NCI-H187 treated with DMSO at 0.1 percent for 48 hours (cell line): Measurements from ENCODE around the gene CREB5.
"Not testable (repeated sequence)": the region's sequence is repeated elsewhere in the genome, so short reads cannot be mapped to it uniquely, and the experiment has no call there.

ENCODE experiments used
- DNase-seq: peaks from one replicate; lab custom pipeline; 2025; lab: John Stamatoyannopoulos, UW

Gene CREB5

GRCh38 chr7:28611399-28611897 lies 199.1 kb downstream of the CREB5 start:
- DNase-seq: not testable (repeated sequence)

GRCh38 chr7:28613262-28613661 lies 200.9 kb downstream of the CREB5 start:
- no peak for DNase-seq

- DNase-seq: no peak
These were observed 202.8 kb downstream of the CREB5 start for GRCh38 chr7:28615091-28615490.

DNA sequence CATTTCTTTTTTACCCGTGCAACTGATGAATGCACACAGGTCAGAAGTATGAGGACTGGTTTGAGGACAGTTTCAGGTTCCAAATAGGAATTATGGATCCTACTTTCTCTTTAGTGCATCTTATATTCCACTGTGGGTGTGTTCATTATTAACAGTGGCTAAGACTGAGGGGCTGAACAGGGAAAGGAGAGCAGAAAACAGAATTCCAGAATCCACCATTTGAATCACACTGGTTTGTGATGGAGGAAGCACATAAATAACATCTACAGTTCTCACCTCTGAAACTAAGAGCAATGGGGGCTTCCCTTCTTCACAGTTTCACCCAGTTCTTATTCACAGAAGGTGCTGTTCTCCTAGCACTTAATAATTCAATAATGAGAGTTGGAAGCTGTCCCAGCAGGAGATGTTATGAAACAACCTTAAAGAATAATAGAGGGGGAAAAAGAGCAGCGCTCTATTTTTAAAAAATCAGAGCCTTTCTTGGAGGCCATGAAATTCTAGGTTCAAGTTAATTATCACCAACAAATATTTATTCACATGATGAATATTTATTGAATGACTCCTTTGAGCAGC lies 205.1 kb downstream of the CREB5 start:
- no peak for DNase-seq

GRCh38 chr7:28618383-28618782 lies 206.1 kb downstream of the CREB5 start:
- no peak for DNase-seq

- no peak for DNase-seq
These were observed 206.9 kb downstream of the CREB5 start for GRCh38 chr7:28619256-28619655.

- no peak for DNase-seq
These were observed 209.1 kb downstream of the CREB5 start for GRCh38 chr7:28621369-28621841.

GRCh38 chr7:28623105-28623730 lies 210.9 kb downstream of the CREB5 start:
- no peak for DNase-seq

DNA sequence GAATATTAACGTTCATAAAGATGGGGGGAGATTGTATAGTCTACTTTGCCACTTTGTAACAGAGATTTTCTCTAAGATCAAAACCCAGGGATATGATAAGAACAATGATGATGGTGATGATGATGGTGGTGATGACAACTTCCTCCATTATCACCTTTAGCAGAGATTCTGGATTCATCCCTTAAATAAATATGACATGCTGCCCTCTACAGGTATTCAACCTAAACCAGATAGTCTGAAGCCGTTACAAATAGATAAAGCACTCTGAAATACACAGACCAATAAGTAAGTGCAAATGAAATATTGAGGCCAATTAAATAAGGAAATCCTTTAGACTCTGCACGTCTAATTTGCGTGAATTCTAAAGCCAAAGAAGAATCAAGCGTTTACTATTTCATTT lies 211.5 kb downstream of the CREB5 start:
- no peak for DNase-seq

DNA sequence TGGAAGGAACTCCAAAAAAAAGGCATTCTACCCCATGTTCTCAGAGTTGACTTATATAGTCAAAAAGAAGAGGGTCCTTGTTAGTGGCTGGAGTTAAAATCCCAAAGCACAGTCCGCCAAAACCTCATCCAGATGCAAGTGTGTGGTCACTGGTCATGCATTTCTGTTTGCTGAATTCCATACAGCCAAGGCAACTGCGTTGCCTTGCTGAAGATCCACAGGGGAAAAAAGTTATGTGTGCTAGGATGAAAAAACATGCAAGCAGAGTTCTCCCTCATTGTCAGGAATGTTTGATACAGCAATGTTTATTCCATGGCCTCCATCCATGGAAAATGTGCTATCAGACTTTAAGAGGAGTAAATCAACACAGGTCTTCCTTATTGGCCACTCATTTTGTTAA lies 213.1 kb downstream of the CREB5 start:
- DNase-seq: no peak

DNA sequence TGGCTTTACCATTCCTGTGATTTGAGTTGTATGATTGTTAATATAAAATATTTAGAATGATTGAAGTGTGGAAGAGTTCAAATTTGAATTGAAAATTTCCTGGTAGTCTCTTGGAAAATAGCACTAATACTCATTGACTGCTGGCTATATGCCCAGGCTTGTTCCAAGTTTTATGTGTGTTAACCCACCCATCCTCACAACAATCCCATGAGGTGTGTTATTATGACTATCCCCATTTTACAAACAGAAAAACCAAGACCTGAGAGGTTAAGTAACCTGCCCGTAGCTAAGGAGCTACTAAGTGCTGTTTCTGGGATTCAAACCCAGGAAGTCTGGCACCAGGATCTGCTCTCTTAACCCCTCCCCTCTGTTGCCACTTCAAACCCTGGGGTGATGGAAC lies 213.9 kb downstream of the CREB5 start:
- DNase-seq: no peak

- DNase-seq: no peak
These were observed 214.4 kb downstream of the CREB5 start for GRCh38 chr7:28626624-28627262.

DNA sequence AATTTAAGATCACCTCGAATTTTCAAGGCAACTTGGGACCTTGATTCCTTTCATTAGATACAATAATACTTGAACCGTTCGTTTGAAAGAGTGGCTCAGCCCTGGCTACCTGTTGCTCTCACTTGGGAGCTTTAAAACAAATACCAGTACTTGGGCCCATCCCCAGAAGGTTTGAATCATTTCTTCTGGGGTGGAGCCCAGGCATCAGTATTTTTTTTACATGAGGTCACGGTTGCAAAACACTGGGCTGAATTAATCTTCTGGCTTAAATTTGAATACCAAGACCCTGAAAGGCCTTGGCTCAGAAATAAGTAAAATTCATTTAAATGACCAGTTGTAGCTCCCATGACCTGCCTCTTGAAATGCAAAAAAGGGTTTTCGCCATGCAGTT lies 214.9 kb downstream of the CREB5 start:
- DNase-seq: no peak

GRCh38 chr7:28627896-28628295 lies 215.6 kb downstream of the CREB5 start:
- no peak for DNase-seq

DNA sequence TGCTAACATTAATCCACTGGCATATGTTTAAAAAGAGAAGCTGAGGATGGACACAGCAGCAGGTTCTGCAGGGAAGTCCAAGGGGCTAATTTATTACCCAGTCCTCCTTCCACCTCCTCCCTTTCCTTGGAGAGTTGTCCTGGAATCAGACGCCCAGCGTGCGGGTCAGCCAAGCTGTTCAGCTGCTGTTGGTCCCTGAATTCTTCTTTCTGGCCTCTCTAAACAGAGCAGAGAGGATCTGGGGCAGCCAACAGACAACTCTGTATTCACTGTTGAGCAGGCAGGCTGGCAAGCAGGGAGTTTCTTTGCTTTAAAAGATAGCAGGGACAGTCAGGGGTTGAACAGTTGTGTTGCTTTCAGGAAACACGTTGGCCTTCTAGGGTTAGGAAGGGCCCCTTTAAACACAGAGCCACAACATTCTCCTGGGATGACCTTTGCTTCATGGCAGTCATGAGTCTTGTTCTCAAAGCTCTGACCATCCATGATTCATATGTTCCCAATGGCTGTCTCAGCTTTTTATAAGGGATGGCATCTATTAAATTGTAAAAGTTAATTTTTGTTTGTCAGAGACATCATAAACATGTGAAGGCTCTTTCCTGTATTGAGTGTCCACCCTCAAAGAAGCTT lies 217.0 kb downstream of the CREB5 start:
- no peak for DNase-seq

GRCh38 chr7:28630350-28630749 lies 218.0 kb downstream of the CREB5 start:
- no peak for DNase-seq

GRCh38 chr7:28631995-28632394 lies 219.7 kb downstream of the CREB5 start:
- DNase-seq: no peak

- DNase-seq: no peak
These were observed 226.6 kb downstream of the CREB5 start for GRCh38 chr7:28638914-28639313.

GRCh38 chr7:28640001-28640400 lies 227.7 kb downstream of the CREB5 start:
- no peak for DNase-seq

GRCh38 chr7:28641752-28642545 lies 229.6 kb downstream of the CREB5 start:
- no peak for DNase-seq

DNA sequence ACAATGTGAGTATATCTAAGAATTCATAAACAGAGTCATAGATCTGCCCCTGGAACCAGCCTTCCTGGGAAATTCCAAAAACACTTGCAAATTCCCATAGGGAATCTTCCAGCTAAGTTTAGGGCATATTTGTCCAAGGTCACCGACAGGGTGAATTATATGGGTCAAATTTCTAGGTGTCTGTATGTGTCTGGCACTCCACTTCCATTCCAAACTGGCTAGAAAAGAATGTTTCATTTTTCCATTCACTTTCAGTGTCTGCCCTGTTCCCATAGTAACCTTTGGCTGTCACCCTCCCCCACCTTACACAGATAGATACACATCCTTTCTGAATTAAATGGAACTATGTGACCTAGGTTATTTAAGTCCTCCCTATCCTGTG lies 230.9 kb downstream of the CREB5 start:
- no peak for DNase-seq
